ENCODE data around the gene CDKAL1. TPM values are rescaled to one million over a fixed set of nuclear protein-coding genes. Genes with fewer than 3 reads are reported as not detected.

CDKAL1 gene
- total RNA-seq, 1 donor from 2014 or later, result 14.8 TPM

GRCh38 chr6:20936949-20937348 lies 402.7 kb downstream of the CDKAL1 start:
- no peak for TF ChIP-seq CTCF (IDR thresholded peaks at IDR 0.05)
- H3K36me3 Mint-ChIP-seq (ENCODE audit: unreplicated experiment), result peaks cover 3% of the 10 kb centered on the region
- no peaks in the 10 kb centered on the region for H3K27me3 Mint-ChIP-seq (ENCODE audit: unreplicated experiment)
- no peak overlapping the region for H3K4me3 Mint-ChIP-seq (ENCODE audit: unreplicated experiment)
- DNase-seq (ENCODE audit: extremely low spot score, unreplicated experiment), result no peak
- H3K27ac Mint-ChIP-seq (ENCODE audit: unreplicated experiment), result no peak overlapping the region
- peaks cover 8% of the 10 kb centered on the region for H3K9me3 Mint-ChIP-seq (ENCODE audit: unreplicated experiment)
- peaks cover 9% of the 10 kb centered on the region for H3K4me1 Mint-ChIP-seq (ENCODE audit: unreplicated experiment)

GRCh38 chr6:20939161-20939775 lies 405.0 kb downstream of the CDKAL1 start:
- Mint-ChIP-seq H3K4me1 (ENCODE audit: unreplicated experiment) (peaks cover 9% of the 10 kb centered on the region), H3K4me3 (ENCODE audit: unreplicated experiment) (no peak overlapping the region), H3K27me3 (ENCODE audit: unreplicated experiment) (no peaks in the 10 kb centered on the region), H3K27ac (ENCODE audit: unreplicated experiment) (no peak overlapping the region), H3K9me3 (ENCODE audit: unreplicated experiment) (peaks cover 21% of the 10 kb centered on the region), H3K36me3 (ENCODE audit: unreplicated experiment) (peaks cover 14% of the 10 kb centered on the region)
- no peak for DNase-seq (ENCODE audit: extremely low spot score, unreplicated experiment)
- no peak for TF ChIP-seq CTCF (IDR thresholded peaks at IDR 0.05)

- Mint-ChIP-seq H3K4me3 (ENCODE audit: unreplicated experiment) (no peak overlapping the region), H3K9me3 (ENCODE audit: unreplicated experiment) (peaks cover 21% of the 10 kb centered on the region), H3K27me3 (ENCODE audit: unreplicated experiment) (no peaks in the 10 kb centered on the region), H3K4me1 (ENCODE audit: unreplicated experiment) (peaks cover 9% of the 10 kb centered on the region), H3K36me3 (ENCODE audit: unreplicated experiment) (peaks cover 11% of the 10 kb centered on the region), H3K27ac (ENCODE audit: unreplicated experiment) (no peak overlapping the region)
- TF ChIP-seq CTCF (IDR thresholded peaks at IDR 0.05), result no peak
- DNase-seq (ENCODE audit: extremely low spot score, unreplicated experiment), result no peak
Observed at GRCh38 chr6:20943040-20943627, 408.9 kb downstream of the CDKAL1 start.

GRCh38 chr6:20943922-20944321 lies 409.7 kb downstream of the CDKAL1 start:
- Mint-ChIP-seq H3K4me3 (ENCODE audit: unreplicated experiment) (no peak overlapping the region), H3K36me3 (ENCODE audit: unreplicated experiment) (peaks cover 11% of the 10 kb centered on the region), H3K27me3 (ENCODE audit: unreplicated experiment) (no peaks in the 10 kb centered on the region), H3K27ac (ENCODE audit: unreplicated experiment) (no peak overlapping the region), H3K4me1 (ENCODE audit: unreplicated experiment) (peaks cover 10% of the 10 kb centered on the region), H3K9me3 (ENCODE audit: unreplicated experiment) (peaks cover 21% of the 10 kb centered on the region)
- no peak for TF ChIP-seq CTCF (IDR thresholded peaks at IDR 0.05)
- DNase-seq (ENCODE audit: extremely low spot score, unreplicated experiment), result no peak

DNA sequence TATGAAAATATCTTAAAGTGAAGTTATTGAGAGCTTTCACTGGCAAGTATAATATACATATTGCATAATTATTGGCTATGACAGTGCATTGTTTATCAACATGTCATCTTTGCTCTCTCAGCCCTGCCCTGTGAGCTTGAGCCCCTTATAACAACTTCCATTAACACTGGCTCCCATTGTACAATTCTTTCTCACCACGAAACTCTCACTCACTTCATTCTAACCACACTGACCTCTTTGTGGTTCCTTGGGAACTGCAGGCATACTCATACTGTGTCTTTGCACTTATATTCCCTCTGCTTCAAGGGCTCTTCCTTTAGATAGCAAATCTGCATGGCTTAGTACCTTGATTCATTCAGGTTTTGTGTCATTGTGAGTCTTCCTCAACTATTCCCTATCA lies 411.8 kb downstream of the CDKAL1 start:
- Mint-ChIP-seq H3K27me3 (ENCODE audit: unreplicated experiment) (no peaks in the 10 kb centered on the region), H3K36me3 (ENCODE audit: unreplicated experiment) (peaks cover 11% of the 10 kb centered on the region), H3K4me3 (ENCODE audit: unreplicated experiment) (no peak overlapping the region), H3K4me1 (ENCODE audit: unreplicated experiment) (peaks cover 4% of the 10 kb centered on the region), H3K27ac (ENCODE audit: unreplicated experiment) (no peak overlapping the region), H3K9me3 (ENCODE audit: unreplicated experiment) (peaks cover 21% of the 10 kb centered on the region)
- no peak for DNase-seq (ENCODE audit: extremely low spot score, unreplicated experiment)
- no peak for TF ChIP-seq CTCF (IDR thresholded peaks at IDR 0.05)

Measured in osteocyte (in vitro differentiated cells).